GM12878 (cell line): ENCODE results near the gene FZR1. TPM values are rescaled to one million over a fixed set of nuclear protein-coding genes. Genes with fewer than 3 reads are reported as not detected.

Experiments used
- ATAC-seq: fragments of 200-7000 bp; cut with Tn5 transposase; 3 replicates; pipeline ENCODE4 v1.9.1; 2020; ENCODE audit warnings: mild to moderate bottlenecking, moderate library complexity
- BruUV-seq: library from RNA; stranded (reverse); fragments of 400-500 nt; replicated peaks from 2 replicates; lab custom pipeline; 2021; lab: Mats Ljungman, UMichigan
- CTCF ChIA-PET: fragments of 300-600 bp; sonication (Branson Sonifier 250); formaldehyde crosslinking; extraction: SDS; loops from one replicate; lab custom pipeline; 2021; ENCODE audit warnings: inconsistent platforms; lab: Yijun Ruan, JAX
- POLR2A ChIA-PET: fragments of 350-600 bp; formaldehyde crosslinking; extraction: SDS; loops from one replicate; lab custom pipeline; 2021; ENCODE audit warnings: inconsistent platforms; lab: Charles Lee
- RAD21 ChIA-PET: fragments of 300-600 bp; sonication (Branson Sonifier 250); formaldehyde crosslinking; loops from one replicate; lab custom pipeline; 2023; ENCODE audit warnings: antibody characterized with exemption; ENCODE audit not compliant: unreplicated experiment; lab: Charles Lee
- SMC1A ChIA-PET: fragments of 300-600 bp; sonication (Branson Sonifier 250); formaldehyde crosslinking; loops from one replicate; lab custom pipeline; 2023; ENCODE audit not compliant: unreplicated experiment, uncharacterized antibody; lab: Charles Lee
- DNase-seq: peaks from one replicate; pipeline ENCODE4 v3.0.0-alpha.2; 2011; ENCODE audit warnings: low read depth, low spot score
- FAIRE-seq: peaks from 3 replicates; lab custom pipeline; 2011; peaks lifted over from hg19 to GRCh38; lab: Jason Lieb, UNC
- H2AFZ ChIP-seq: 2 replicates; pipeline ENCODE4 v1.6.0; 2011; ENCODE audit warnings: low read depth, low read length, control low read depth; ENCODE audit not compliant: control insufficient read depth
- H3K27ac ChIP-seq: 2 replicates; pipeline ENCODE4 v1.5.1; 2011; ENCODE audit warnings: control low read depth; ENCODE audit not compliant: control insufficient read depth, insufficient read depth
- H3K27me3 ChIP-seq, 2 experiments: replicated peaks in 1 of 2; 2 replicates each; pipeline versions ENCODE4 v1.6.0 to v1.6.1; 2011; ENCODE audit warnings: low read length in 1 of 2; ENCODE audit not compliant: control insufficient read depth in 2 of 2, insufficient read depth in 2 of 2
- H3K36me3 ChIP-seq, 2 experiments: 2 replicates each; pipeline ENCODE4 v1.5.1; 2011; ENCODE audit warnings: low read length in 1 of 2; ENCODE audit not compliant: control insufficient read depth in 2 of 2, insufficient read depth in 2 of 2
- H3K4me1 ChIP-seq: 2 replicates; pipeline ENCODE4 v1.6.1; 2011; ENCODE audit warnings: mild to moderate bottlenecking, low read length, moderate library complexity, mixed read lengths; ENCODE audit not compliant: control insufficient read depth, insufficient read depth
- H3K4me2 ChIP-seq: 2 replicates; pipeline ENCODE4 v1.6.0; 2011; ENCODE audit warnings: control low read depth; ENCODE audit not compliant: control insufficient read depth, insufficient read depth
- H3K4me3 ChIP-seq: fragments of 200-600 bp; sonication (generic); 2 replicates; pipeline ENCODE4 v1.5.1; 2016
- H3K79me2 ChIP-seq: 2 replicates; pipeline ENCODE4 v1.6.0; 2011; ENCODE audit warnings: low read length; ENCODE audit not compliant: control insufficient read depth, insufficient read depth
- H3K9ac ChIP-seq: 2 replicates; pipeline ENCODE4 v1.8.0; 2011; ENCODE audit warnings: low read length, control low read depth, mixed read lengths; ENCODE audit not compliant: control insufficient read depth, insufficient read depth
- H3K9me3 ChIP-seq: replicated peaks from 3 replicates; pipeline ENCODE4 v1.5.1; 2011; ENCODE audit warnings: mild to moderate bottlenecking, low read length; ENCODE audit not compliant: control insufficient read depth, insufficient read depth
- H4K20me1 ChIP-seq: 2 replicates; pipeline ENCODE4 v1.6.0; 2011; ENCODE audit not compliant: control insufficient read depth, insufficient read depth
- ATF7 ChIP-seq: fragments of 450-650 bp; IDR thresholded peaks from 2 replicates; pipeline ENCODE4 v1.6.1; 2016; ENCODE audit warnings: low read depth, mild to moderate bottlenecking
- EP300 ChIP-seq, 2 experiments: fragments of 150-350 bp in 1 of 2; IDR thresholded peaks; 2 replicates each; pipeline ENCODE4 v1.6.1; 2011 to 2012; ENCODE audit warnings: low read depth in 2 of 2, low read length in 2 of 2, borderline replicate concordance in 1 of 2, improper control_type of control experiment in 1 of 2, inconsistent platforms in 1 of 2; ENCODE audit not compliant: control insufficient read depth in 1 of 2
- GABPA ChIP-seq: IDR thresholded peaks from 2 replicates; pipeline ENCODE4 v1.6.1; 2014; ENCODE audit warnings: antibody characterized with exemption, low read depth, mild to moderate bottlenecking, inconsistent platforms
- IKZF2 ChIP-seq, 2 experiments: fragments of 450-650 bp; IDR thresholded peaks; 2 replicates each; pipeline ENCODE4 v1.6.1; 2017; ENCODE audit warnings: mild to moderate bottlenecking in 2 of 2, moderate library complexity in 2 of 2
- MEF2B ChIP-seq: fragments of 450-650 bp; IDR thresholded peaks from 2 replicates; pipeline ENCODE4 v1.6.1; 2018; ENCODE audit warnings: mild to moderate bottlenecking, moderate library complexity; ENCODE audit not compliant: partially characterized antibody, poor library complexity, severe bottlenecking
- NFXL1 ChIP-seq: fragments of 450-650 bp; IDR thresholded peaks from 2 replicates; pipeline ENCODE4 v1.6.1; 2017; ENCODE audit warnings: antibody characterized with exemption, mild to moderate bottlenecking, borderline replicate concordance
- RAD51 ChIP-seq: fragments of 450-650 bp; IDR thresholded peaks from 2 replicates; pipeline ENCODE4 v1.6.1; 2016; ENCODE audit warnings: moderate library complexity, mild to moderate bottlenecking, inconsistent platforms
- RELA ChIP-seq: fragments of 450-650 bp; IDR thresholded peaks from 2 replicates; pipeline ENCODE4 v1.8.0; 2014; ENCODE audit warnings: borderline replicate concordance; ENCODE audit not compliant: partially characterized antibody
- SMAD1 ChIP-seq: fragments of 450-650 bp; IDR thresholded peaks from 2 replicates; pipeline ENCODE4 v1.6.1; 2018; ENCODE audit warnings: mild to moderate bottlenecking, low read depth; ENCODE audit not compliant: partially characterized antibody
- SUZ12 ChIP-seq: fragments of 200-600 bp; sonication (generic); IDR thresholded peaks from one replicate; pipeline ENCODE4 v1.6.1; 2018; ENCODE audit warnings: antibody characterized with exemption, mild to moderate bottlenecking; ENCODE audit not compliant: unreplicated experiment
- YY1 ChIP-seq: IDR thresholded peaks from 2 replicates; pipeline ENCODE4 v1.6.1; 2011; ENCODE audit warnings: low read depth, mild to moderate bottlenecking, low read length
- ZNF24 ChIP-seq: fragments of 450-650 bp; IDR thresholded peaks from 2 replicates; pipeline ENCODE4 v1.6.1; 2017; ENCODE audit warnings: antibody characterized with exemption, mild to moderate bottlenecking
- ZSCAN29 ChIP-seq: fragments of 450-650 bp; IDR thresholded peaks from 2 replicates; pipeline ENCODE4 v1.6.1; 2017; ENCODE audit warnings: mild to moderate bottlenecking, moderate library complexity
- WGBS: methylation state at CpG from one replicate; pipeline ENCODE4 v1.1.6; 2016; ENCODE audit warnings: low lambda C conversion rate; ENCODE audit not compliant: insufficient replicate concordance, insufficient coverage; ENCODE audit errors: missing lambda C conversion rate; 5-methylcytosine and 5-hydroxymethylcytosine counted together
- in situ Hi-C: fragments of 300-500 bp; cut with MboI; formaldehyde crosslinking; loops from 9 replicates; pipeline ENCODE4 v1.14.3; 2018; ENCODE audit warnings: mixed read lengths
- intact Hi-C: fragments of 100-400 bp; cut with micrococcal nuclease; formaldehyde crosslinking; loops from one replicate; pipeline ENCODE4 v1.14.2; 2022; ENCODE audit not compliant: unreplicated experiment
- polyA plus RNA-seq, 11 experiments: library from polyadenylated mRNA; depleted of rRNA in 4 of 11; unstranded in 6 of 11; stranded (reverse) in 5 of 11; fragments of >200 nt; fragmentation: Nextera tagmentation in 4 of 11; fragmentation: Illumina TruSeq in 1 of 11; extraction: Ambion mirVana in 4 of 11; extraction: Trizol in 1 of 11; gene quantifications; 1 replicate in 1 of 11; 2 replicates in 10 of 11; pipeline versions ENCODE4 v1.2.1 to v1.2.3, GENCODE V29; 2011 to 2016; ENCODE audit warnings: inconsistent platforms in 2 of 11, missing spikeins in 2 of 11, low read depth in 1 of 11
- total RNA-seq, 4 experiments: library from RNA; depleted of rRNA in 3 of 4; stranded (reverse); fragments of >200 nt in 3 of 4; fragmentation: Illumina TruSeq in 1 of 4; extraction: Trizol in 1 of 4; gene quantifications; 2 replicates each; pipeline versions ENCODE4 v1.2.1 to v1.2.3, GENCODE V29; 2013 to 2021
- TF ChIP-seq, protein P1 (sequence below): fragments of 450-650 bp; IDR thresholded peaks from 2 replicates; pipeline ENCODE4 v1.6.1; 2017; ENCODE audit warnings: mild to moderate bottlenecking

The FZR1 gene
- total and polyA plus RNA-seq, 10 of the 15 experiments (the other 5 are each of a cell fraction or from before 2014, with no cell fraction given), result 0.11 to 44.2 (median 29.3) TPM

- H3K27ac ChIP-seq, result no peak overlapping the region
- ChIA-PET RAD21 (no interaction called here), CTCF (no interaction called here), SMC1A (no interaction called here), POLR2A (no interaction called here)
- no peaks in the 10 kb centered on the region for H3K27me3 ChIP-seq
- H3K4me2 ChIP-seq, result no peak overlapping the region
- intact Hi-C loops, result no loop called here
- no peak for DNase-seq
- H3K4me1 ChIP-seq, result no peaks in the 10 kb centered on the region
- H3K79me2 ChIP-seq, result no peaks in the 10 kb centered on the region
- no peak overlapping the region for H3K4me3 ChIP-seq
- 9% methylated on average over 21 of the region's 22 CpGs for WGBS
- no peaks in the 10 kb centered on the region for H4K20me1 ChIP-seq
- ATAC-seq, result no peak; the same call in 2 of the 3 replicates
- no peaks in the 10 kb centered on the region for H3K9me3 ChIP-seq
- no peak overlapping the region for H3K9ac ChIP-seq
- no peak overlapping the region for H2AFZ ChIP-seq
- no TSS peak for BruUV-seq
- in situ Hi-C loops, result no loop called here
- peaks cover 10 to 27% of the 10 kb centered on the region in 2 experiments; a peak in 3 of 4 replicates for H3K36me3 ChIP-seq
- TF ChIP-seq ATF7 (no peak), RELA (no peak)
- TF ChIP-seq, all 136 proteins: peak for 0
- FAIRE-seq, result no peak
Measured at GRCh38 chr19:3457528-3458228, 48.4 kb upstream of the FZR1 start.

DNA sequence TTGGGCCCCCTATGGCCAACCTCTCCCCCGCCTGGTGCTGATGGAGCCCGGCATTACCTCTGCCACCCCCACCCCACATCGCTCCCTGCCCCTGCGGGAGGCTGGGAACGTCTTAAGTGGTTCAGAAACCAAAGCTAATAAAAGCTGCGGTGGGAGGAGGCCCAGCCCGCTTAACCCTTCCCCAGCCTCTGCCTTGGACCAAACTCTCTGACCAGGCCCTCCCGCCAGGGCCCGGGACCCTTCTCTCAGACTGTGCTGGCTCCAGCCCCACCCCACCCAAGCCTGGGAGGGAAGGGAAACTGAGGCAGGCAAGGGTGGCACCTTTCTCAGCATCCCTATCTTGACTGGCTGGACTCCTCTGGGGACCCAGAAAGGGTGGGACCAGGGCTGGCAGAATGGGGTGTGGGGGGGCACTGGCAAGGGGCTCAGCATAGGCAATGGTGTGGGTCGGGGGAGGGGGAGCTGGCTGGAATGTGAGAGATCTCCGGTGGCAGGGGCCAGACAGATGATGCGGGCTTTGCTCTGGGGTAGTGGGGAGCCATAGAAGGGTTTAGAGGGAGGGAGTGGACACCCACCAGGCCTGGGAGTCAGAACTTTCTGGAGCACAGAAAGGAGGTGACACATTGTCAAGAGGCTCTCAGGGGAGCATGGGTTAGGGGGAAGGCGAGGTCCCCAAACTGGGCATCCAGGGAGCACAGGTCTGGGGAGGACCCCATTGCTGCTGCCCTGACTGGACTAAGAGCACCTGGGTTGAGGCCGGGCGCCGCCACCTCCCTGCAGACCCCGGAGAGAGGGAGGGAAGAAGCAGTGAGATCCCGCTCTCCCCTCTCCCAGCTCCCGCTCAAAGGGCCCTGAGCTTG is 47.7 kb upstream of the FZR1 start:
- Histone ChIP-seq H2AFZ (no peak overlapping the region), H3K27me3 (no peaks in the 10 kb centered on the region), H4K20me1 (no peaks in the 10 kb centered on the region), H3K4me3 (no peak overlapping the region), H3K79me2 (no peaks in the 10 kb centered on the region), H3K9ac (no peak overlapping the region), H3K4me1 (no peaks in the 10 kb centered on the region), H3K9me3 (no peaks in the 10 kb centered on the region), H3K27ac (no peak overlapping the region), H3K36me3 (peaks cover 8 to 24% of the 10 kb centered on the region in 2 experiments; a peak in 3 of 4 replicates), H3K4me2 (no peak overlapping the region)
- ATAC-seq, result no peak
- TF ChIP-seq ZSCAN29 (no peak), SUZ12 (no peak), RAD51 (no peak), MEF2B (no peak), EP300 (IDR thresholded peaks at IDR 0.05; ENCODE audit: borderline replicate concordance in 1 of 2, control insufficient read depth in 1 of 2, low read depth in 2 of 2, low read length in 2 of 2) (no peak), SMAD1 (no peak), IKZF2 (IDR thresholded peaks at IDR 0.05) (no peak), NFXL1 (no peak), ZNF24 (no peak), GABPA (no peak), YY1 (no peak)
- TF ChIP-seq, protein P1, sequence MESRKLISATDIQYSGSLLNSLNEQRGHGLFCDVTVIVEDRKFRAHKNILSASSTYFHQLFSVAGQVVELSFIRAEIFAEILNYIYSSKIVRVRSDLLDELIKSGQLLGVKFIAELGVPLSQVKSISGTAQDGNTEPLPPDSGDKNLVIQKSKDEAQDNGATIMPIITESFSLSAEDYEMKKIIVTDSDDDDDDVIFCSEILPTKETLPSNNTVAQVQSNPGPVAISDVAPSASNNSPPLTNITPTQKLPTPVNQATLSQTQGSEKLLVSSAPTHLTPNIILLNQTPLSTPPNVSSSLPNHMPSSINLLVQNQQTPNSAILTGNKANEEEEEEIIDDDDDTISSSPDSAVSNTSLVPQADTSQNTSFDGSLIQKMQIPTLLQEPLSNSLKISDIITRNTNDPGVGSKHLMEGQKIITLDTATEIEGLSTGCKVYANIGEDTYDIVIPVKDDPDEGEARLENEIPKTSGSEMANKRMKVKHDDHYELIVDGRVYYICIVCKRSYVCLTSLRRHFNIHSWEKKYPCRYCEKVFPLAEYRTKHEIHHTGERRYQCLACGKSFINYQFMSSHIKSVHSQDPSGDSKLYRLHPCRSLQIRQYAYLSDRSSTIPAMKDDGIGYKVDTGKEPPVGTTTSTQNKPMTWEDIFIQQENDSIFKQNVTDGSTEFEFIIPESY, result no peak
- RAD21 ChIA-PET, result no interaction called here
- CTCF ChIA-PET, result no interaction called here
- SMC1A ChIA-PET, result no interaction called here
- no TSS peak for BruUV-seq
- FAIRE-seq, result no peak
- POLR2A ChIA-PET, result no interaction called here
- in situ Hi-C loops (no loop called here), intact Hi-C loops (no loop called here)
- DNase-seq, result no peak
- 59% methylated on average over 18 of the region's 19 CpGs for WGBS
